ENCODE data around the gene HIGD2B.
"Not testable (repeated sequence)": the region's sequence is repeated elsewhere in the genome, so short reads cannot be mapped to it uniquely, and the experiment has no call there.

HIGD2B gene

GRCh38 chr15:72685925-72686794 is at the start of gene HIGD2B, which contains the start of gene BBS4:
Gene HIGD2B (minus strand): TSS chr15:72686182. CDS start chr15:72676374, 9,808 bp downstream.
Gene BBS4 (plus strand): TSS chr15:72686207. CDS start chr15:72686228, 21 bp downstream.
- Histone ChIP-seq H3K4me1 (ENCODE audit: control insufficient read depth, low read depth, low read length) (peaks cover 6% of the 10 kb centered on the region), H3K36me3 (ENCODE audit: control insufficient read depth, low read depth, low read length) (no peaks in the 10 kb centered on the region), H3K9me3 (ENCODE audit: control insufficient read depth, low read depth, low read length) (no peaks in the 10 kb centered on the region), H3K9ac (ENCODE audit: low read length) (peak within 1 kb of the TSS; percentile 84), H3K27me3 (ENCODE audit: control insufficient read depth, insufficient read depth, low read length) (no peaks in the 10 kb centered on the region), H3K27ac (ENCODE audit: low read length) (peak within 1 kb of the TSS; percentile 69), H3K4me3 (ENCODE audit: low read length) (peak within 1 kb of the TSS; percentile 93)

- Histone ChIP-seq H3K9ac (ENCODE audit: low read length) (no peak overlapping the region), H3K36me3 (ENCODE audit: control insufficient read depth, low read depth, low read length) (peaks cover 47% of the 10 kb centered on the region), H3K27me3 (ENCODE audit: control insufficient read depth, insufficient read depth, low read length) (no peaks in the 10 kb centered on the region), H3K9me3 (ENCODE audit: control insufficient read depth, low read depth, low read length) (no peaks in the 10 kb centered on the region), H3K27ac (ENCODE audit: low read length) (no peak overlapping the region), H3K4me1 (ENCODE audit: control insufficient read depth, low read depth, low read length) (no peaks in the 10 kb centered on the region), H3K4me3 (ENCODE audit: low read length) (no peak overlapping the region)
Measured at GRCh38 chr15:72735111-72735510, 49.1 kb upstream of the HIGD2B start.

GRCh38 chr15:72733941-72734738 is 48.2 kb upstream of the HIGD2B start:
- Histone ChIP-seq H3K9me3 (ENCODE audit: control insufficient read depth, low read depth, low read length) (no peaks in the 10 kb centered on the region), H3K4me1 (ENCODE audit: control insufficient read depth, low read depth, low read length) (no peaks in the 10 kb centered on the region), H3K4me3 (ENCODE audit: low read length) (no peak overlapping the region), H3K36me3 (ENCODE audit: control insufficient read depth, low read depth, low read length) (peaks cover 39% of the 10 kb centered on the region), H3K9ac (ENCODE audit: low read length) (no peak overlapping the region), H3K27me3 (ENCODE audit: control insufficient read depth, insufficient read depth, low read length) (no peaks in the 10 kb centered on the region), H3K27ac (ENCODE audit: low read length) (no peak overlapping the region)

- Histone ChIP-seq H3K27me3 (ENCODE audit: control insufficient read depth, insufficient read depth, low read length) (no peaks in the 10 kb centered on the region), H3K36me3 (ENCODE audit: control insufficient read depth, low read depth, low read length) (peaks cover 26% of the 10 kb centered on the region), H3K4me3 (ENCODE audit: low read length) (no peak overlapping the region), H3K4me1 (ENCODE audit: control insufficient read depth, low read depth, low read length) (no peaks in the 10 kb centered on the region), H3K9me3 (ENCODE audit: control insufficient read depth, low read depth, low read length) (no peaks in the 10 kb centered on the region), H3K27ac (ENCODE audit: low read length) (no peak overlapping the region), H3K9ac (ENCODE audit: low read length) (no peak overlapping the region)
Measured at GRCh38 chr15:72732516-72732915, 46.5 kb upstream of the HIGD2B start.

- Histone ChIP-seq H3K4me3 (ENCODE audit: low read length) (no peak overlapping the region), H3K9me3 (ENCODE audit: control insufficient read depth, low read depth, low read length) (no peaks in the 10 kb centered on the region), H3K36me3 (ENCODE audit: control insufficient read depth, low read depth, low read length) (peaks cover 25% of the 10 kb centered on the region), H3K4me1 (ENCODE audit: control insufficient read depth, low read depth, low read length) (no peaks in the 10 kb centered on the region), H3K27me3 (ENCODE audit: control insufficient read depth, insufficient read depth, low read length) (no peaks in the 10 kb centered on the region), H3K27ac (ENCODE audit: low read length) (no peak overlapping the region), H3K9ac (ENCODE audit: low read length) (no peak overlapping the region)
Measured at GRCh38 chr15:72732086-72732485, 46.1 kb upstream of the HIGD2B start.

GRCh38 chr15:72728821-72729220 is 42.8 kb upstream of the HIGD2B start:
- no peak overlapping the region for H3K9ac ChIP-seq (ENCODE audit: low read length)
- H3K4me1 ChIP-seq (ENCODE audit: control insufficient read depth, low read depth, low read length) = no peaks in the 10 kb centered on the region
- no peaks in the 10 kb centered on the region for H3K27me3 ChIP-seq (ENCODE audit: control insufficient read depth, insufficient read depth, low read length)
- H3K4me3 ChIP-seq (ENCODE audit: low read length) = no peak overlapping the region
- H3K36me3 ChIP-seq (ENCODE audit: control insufficient read depth, low read depth, low read length) = peaks cover 14% of the 10 kb centered on the region
- H3K27ac ChIP-seq (ENCODE audit: low read length) = no peak overlapping the region
- no peaks in the 10 kb centered on the region for H3K9me3 ChIP-seq (ENCODE audit: control insufficient read depth, low read depth, low read length)

- H3K4me3 ChIP-seq (ENCODE audit: low read length); H3K9me3 ChIP-seq (ENCODE audit: control insufficient read depth, low read depth, low read length); H3K27ac ChIP-seq (ENCODE audit: low read length); H3K27me3 ChIP-seq (ENCODE audit: control insufficient read depth, insufficient read depth, low read length); H3K4me1 ChIP-seq (ENCODE audit: control insufficient read depth, low read depth, low read length); H3K9ac ChIP-seq (ENCODE audit: low read length): not testable (repeated sequence)
- H3K36me3 ChIP-seq (ENCODE audit: control insufficient read depth, low read depth, low read length) = peaks cover 11% of the 10 kb centered on the region
Measured at GRCh38 chr15:72728249-72728648, 42.3 kb upstream of the HIGD2B start.

GRCh38 chr15:72727154-72727553 is 41.2 kb upstream of the HIGD2B start:
- H3K4me1 ChIP-seq (ENCODE audit: control insufficient read depth, low read depth, low read length) = peaks cover 3% of the 10 kb centered on the region
- peaks cover 11% of the 10 kb centered on the region for H3K36me3 ChIP-seq (ENCODE audit: control insufficient read depth, low read depth, low read length)
- H3K9ac ChIP-seq (ENCODE audit: low read length) = no peak overlapping the region
- H3K27me3 ChIP-seq (ENCODE audit: control insufficient read depth, insufficient read depth, low read length) = no peaks in the 10 kb centered on the region
- no peak overlapping the region for H3K4me3 ChIP-seq (ENCODE audit: low read length)
- H3K9me3 ChIP-seq (ENCODE audit: control insufficient read depth, low read depth, low read length) = no peaks in the 10 kb centered on the region
- H3K27ac ChIP-seq (ENCODE audit: low read length) = no peak overlapping the region

- H3K27me3 ChIP-seq (ENCODE audit: control insufficient read depth, insufficient read depth, low read length); H3K27ac ChIP-seq (ENCODE audit: low read length); H3K36me3 ChIP-seq (ENCODE audit: control insufficient read depth, low read depth, low read length); H3K4me3 ChIP-seq (ENCODE audit: low read length); H3K4me1 ChIP-seq (ENCODE audit: control insufficient read depth, low read depth, low read length); H3K9me3 ChIP-seq (ENCODE audit: control insufficient read depth, low read depth, low read length); H3K9ac ChIP-seq (ENCODE audit: low read length): not testable (repeated sequence)
Measured at GRCh38 chr15:72725851-72726250, 39.9 kb upstream of the HIGD2B start.

GRCh38 chr15:72725446-72725845 is 39.5 kb upstream of the HIGD2B start:
- H3K9ac ChIP-seq (ENCODE audit: low read length) = no peak overlapping the region
- no peaks in the 10 kb centered on the region for H3K27me3 ChIP-seq (ENCODE audit: control insufficient read depth, insufficient read depth, low read length)
- H3K9me3 ChIP-seq (ENCODE audit: control insufficient read depth, low read depth, low read length) = no peaks in the 10 kb centered on the region
- peaks cover 3% of the 10 kb centered on the region for H3K4me1 ChIP-seq (ENCODE audit: control insufficient read depth, low read depth, low read length)
- no peak overlapping the region for H3K4me3 ChIP-seq (ENCODE audit: low read length)
- H3K27ac ChIP-seq (ENCODE audit: low read length) = no peak overlapping the region
- H3K36me3 ChIP-seq (ENCODE audit: control insufficient read depth, low read depth, low read length) = peaks cover 1% of the 10 kb centered on the region

GRCh38 chr15:72724028-72724427 is 38.0 kb upstream of the HIGD2B start:
- Histone ChIP-seq H3K27me3 (ENCODE audit: control insufficient read depth, insufficient read depth, low read length) (no peaks in the 10 kb centered on the region), H3K4me1 (ENCODE audit: control insufficient read depth, low read depth, low read length) (peaks cover 3% of the 10 kb centered on the region), H3K36me3 (ENCODE audit: control insufficient read depth, low read depth, low read length) (no peaks in the 10 kb centered on the region), H3K4me3 (ENCODE audit: low read length) (no peak overlapping the region), H3K27ac (ENCODE audit: low read length) (no peak overlapping the region), H3K9ac (ENCODE audit: low read length) (no peak overlapping the region), H3K9me3 (ENCODE audit: control insufficient read depth, low read depth, low read length) (no peaks in the 10 kb centered on the region)

Data from iPS-18a (cell line).